GM19023 (cell line): ENCODE measurements around the gene CAPN14.

ENCODE experiments used
- ATAC-seq: cut with Tn5 transposase; IDR thresholded peaks from one replicate; pipeline ENCODE4 v1.9.1; 2021; ENCODE audit warnings: mild to moderate bottlenecking, moderate library complexity; ENCODE audit not compliant: unreplicated experiment

CAPN14 gene

DNA sequence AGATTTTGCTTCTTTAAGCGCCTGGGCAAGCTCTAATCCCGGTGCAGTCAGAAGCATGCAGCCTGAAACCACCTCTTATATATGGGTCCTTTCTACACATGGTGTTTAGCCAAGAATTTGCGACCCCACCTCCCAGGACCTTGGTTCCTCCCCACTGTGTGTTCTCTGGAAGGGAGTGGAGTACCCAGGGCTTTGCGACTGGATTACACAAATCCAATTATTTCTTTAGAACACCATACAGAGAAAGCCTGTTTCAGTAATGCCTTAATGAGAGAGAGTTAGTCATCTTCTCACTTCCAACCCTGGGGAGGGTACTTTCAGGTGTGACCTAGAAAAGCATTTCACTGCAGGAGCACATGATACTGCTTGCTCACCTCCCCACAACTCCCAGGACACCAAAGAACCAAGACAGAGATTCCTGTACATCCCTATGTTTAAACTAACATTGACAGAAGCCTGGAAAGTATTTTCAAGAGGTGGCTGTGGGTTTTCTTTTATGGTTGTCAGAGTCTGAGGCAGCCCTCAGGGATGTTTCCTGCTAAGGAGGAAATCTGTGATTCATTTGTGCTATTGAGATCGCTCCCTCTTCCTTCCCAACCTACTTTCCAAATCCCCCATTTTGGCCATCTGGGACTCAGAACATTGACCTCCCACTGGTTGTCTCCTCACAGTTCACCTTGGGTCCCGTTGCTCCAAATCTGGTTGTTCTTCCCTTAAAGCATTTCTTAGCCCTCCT is at the start of gene CAPN14:
CAPN14 (minus strand) TSS at position 51 of the 736 bp plus-strand sequence. CDS start 12,068 bp downstream, outside the sequence.
- no peak for ATAC-seq

DNA sequence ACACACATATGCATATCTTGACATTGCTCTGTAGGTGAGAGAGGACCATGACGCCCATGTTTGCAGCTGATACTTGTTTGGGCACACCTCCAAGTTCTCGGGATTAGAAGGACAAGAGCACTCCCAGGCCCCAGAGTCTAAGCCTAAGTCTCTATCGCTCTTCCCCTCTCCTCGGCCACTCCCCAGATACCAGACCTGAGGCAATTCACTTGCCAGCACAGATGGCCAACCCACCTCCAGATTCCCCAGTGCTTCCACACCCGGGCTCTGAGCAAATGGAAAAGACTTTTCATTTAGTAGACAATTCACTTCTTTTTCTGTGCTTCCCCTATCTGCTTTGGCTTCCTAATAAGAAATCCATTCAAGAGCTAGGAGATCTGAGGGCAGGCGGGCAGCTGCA is 49.5 kb upstream of the CAPN14 start:
- no peak for ATAC-seq

- ATAC-seq: no peak
Observed at GRCh38 chr2:31265234-31265633, 47.9 kb upstream of the CAPN14 start.

DNA sequence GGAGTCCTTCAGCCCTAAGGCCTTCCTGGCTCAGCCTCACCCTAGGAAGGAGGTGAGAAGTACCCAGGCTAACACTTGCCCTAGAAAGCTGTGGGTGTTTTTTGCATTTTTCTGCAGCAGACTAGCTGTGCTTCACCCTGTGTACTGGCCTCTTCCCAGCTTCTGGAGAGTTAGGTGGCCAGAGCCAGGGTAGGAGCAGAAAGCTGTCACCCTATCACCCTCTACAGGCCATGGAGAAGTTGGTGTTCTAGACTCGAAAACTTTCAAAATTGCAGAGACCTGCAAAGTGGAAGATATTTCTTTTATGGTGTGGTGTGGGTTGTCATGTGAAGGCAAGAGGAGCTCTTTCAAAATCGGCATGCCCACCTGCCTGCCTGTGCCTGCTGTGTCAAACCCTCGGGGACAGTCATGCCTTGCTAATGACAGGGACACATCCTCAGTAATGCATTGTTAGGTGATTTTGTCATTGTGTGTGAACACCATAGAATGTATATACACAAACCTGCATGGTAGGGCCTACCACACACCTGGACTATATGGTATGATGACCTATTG is 46.4 kb upstream of the CAPN14 start:
- ATAC-seq: no peak

DNA sequence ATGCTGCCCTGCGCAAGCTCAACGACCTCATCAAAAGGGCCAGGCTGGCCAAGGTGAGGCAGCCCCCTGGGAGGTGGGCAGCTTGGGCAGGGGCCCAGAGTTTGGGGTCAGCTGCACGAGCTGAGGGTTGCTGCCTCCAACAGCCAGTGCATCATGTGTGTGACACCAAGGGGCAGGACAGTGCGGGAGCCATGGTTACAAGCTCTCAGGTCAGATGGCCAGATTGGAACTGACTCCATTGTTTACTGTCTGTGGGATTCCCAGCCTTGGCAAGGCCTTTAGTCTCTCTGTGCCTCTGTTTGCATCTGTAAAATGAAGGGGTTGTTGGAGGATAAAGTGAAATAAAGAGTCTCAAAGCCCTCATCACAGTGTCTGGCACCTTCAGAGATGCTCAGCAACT is 43.6 kb upstream of the CAPN14 start:
- no peak for ATAC-seq

GRCh38 chr2:31259075-31259474 is 41.8 kb upstream of the CAPN14 start:
- no peak for ATAC-seq

- peak; percentile 38 for ATAC-seq
Observed at GRCh38 chr2:31258351-31258750, 41.0 kb upstream of the CAPN14 start.

DNA sequence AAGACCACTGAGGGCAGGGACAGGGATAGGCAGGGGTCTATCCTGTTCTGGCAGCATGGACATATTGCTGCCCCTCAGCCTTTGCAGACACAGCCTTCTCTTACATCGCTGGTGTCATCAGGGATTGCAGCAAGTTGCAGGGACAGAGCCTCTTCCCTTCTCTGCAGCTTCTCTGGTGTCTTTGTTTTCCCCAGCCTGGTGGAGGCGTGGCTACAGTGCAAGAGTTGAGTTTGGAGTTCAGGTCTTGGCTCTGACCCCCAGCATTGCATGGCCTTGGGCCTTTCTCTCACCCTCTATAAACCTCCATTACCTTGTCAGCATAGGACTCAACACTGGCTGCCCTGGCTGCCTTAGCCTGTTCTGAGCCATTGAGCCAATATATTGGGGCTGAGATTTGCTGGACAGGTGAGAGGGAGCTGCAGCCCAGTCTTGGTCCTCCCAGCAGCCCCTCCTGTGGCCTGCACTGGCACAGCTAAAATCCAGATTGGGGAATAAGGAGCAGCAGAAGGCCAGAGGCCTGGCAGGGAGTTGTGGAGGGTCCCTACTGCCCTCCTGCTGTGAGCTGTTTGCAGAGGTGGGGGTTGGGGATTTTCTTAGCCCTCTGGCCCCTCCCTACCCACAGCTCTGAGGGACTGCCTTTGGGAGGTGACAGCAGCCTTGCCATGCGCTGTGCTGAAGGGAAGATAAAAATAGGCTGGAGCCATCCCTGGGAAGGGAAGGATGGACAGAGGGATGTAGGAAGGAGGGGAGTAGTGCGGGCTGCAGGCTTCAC is 39.5 kb upstream of the CAPN14 start:
- ATAC-seq: peak; percentile 21

DNA sequence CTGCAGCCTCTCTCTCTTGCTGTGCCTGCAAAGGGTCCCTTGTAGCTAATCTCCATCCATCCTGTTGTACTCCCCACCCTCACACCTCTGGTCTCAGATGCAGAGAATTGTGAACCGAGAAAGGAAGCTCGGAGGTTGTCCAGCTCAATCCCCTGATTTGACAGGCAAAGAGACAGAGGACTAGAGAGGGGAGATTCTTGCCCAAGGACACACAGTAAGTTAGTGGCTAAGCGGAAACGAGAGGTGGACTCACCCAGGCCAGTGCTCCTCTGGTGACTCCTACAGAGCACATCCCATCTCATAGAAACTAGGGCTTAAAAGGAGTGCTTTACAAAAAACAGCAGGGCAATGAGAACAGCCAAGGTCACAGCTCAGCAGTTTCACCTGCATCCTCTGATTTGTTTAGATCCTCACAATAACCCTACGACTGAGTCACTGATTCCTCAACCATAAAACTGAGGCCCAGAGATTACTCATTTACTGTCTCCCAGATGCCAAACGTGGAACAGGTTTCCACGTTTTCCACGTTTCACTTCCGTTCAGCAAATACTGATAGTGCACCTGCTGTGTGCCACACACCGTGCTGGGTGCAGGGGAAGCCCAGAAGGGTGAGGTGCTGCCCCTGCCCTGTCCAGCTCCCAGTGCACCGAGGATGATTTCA is 38.7 kb upstream of the CAPN14 start:
- ATAC-seq: peak; percentile 53

DNA sequence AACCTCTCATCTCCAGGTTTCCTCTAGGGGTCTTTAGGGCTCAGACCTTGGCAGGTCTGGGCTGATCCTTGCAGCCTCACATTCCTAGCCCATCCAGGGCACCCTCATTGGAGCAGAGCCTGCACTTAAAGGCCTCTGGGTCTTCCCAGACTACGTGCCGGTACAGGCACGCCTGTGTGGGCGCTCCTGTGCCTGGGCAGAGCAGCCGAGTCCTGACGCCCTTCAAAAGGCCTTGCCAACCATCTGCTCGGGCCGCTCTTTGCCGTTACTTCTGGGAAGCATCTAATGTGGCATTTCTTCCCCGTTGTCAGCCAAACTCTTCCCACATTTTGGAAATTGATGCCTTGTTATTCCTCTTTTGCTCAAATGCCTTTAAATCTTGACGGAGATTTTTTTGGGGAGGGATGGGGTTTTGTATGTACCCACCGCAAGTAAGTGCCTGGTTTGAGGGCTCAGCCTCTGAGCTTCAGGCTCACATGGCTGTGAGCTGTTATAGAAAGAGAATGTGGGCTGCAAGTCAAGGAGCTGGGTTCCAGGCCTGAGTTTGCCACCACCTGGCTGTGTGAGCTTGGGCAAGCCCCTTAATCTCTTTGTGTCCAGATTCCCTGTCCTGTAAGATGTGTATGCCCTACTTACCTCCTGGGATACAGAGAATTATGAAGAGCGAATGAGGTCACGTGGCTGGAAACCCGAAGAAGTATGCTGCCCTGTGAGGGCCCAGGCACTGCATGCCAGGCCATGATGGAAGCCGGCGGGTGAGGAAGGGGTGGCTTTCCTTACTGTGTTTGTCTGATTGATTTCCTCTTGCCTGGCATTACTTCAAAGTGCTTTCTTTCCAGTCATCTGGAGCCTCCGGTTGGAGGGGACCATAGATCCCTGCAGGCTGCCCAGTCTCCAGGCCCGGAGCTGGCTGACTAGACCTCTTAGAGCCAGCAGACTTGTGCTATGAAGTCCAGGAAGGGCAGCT is 37.2 kb upstream of the CAPN14 start:
- ATAC-seq: no peak

DNA sequence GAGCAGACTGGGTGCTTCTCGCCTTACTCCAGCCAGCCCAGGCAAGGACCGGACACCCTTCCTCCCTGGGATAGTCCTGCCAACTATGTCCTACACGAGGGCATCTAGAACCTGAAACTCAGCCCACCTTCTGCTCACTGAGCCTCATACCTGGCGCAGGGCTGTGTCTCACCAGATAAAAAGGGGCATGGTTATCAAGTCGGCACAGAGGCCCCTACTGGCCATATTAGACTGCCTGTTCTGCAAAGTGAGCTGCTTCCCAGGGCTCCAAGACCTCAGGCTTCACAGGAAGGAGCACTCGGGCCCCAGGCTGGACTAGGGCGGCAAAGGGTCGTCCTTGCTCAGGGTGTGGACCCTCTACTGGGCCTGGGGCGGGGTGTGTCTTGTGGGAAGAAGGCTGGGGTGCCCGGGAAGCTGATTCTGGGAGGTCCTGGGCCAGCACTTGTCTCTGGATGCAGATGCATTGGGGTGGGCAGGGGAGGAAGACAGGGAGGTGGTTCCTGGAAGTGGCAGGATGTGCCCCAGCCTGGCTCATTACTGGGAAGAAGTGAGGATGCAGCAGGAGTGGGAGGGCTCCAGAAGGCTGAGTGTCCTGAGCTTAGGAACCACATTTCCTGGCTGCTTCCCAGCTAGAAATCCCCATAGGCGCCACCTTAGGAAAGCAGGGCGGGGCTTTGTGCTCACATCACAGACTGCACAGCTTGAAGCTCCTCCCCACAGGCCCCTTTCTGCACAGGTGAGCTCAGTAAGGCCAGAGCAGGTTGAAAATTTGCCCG is 36.2 kb upstream of the CAPN14 start:
- no peak for ATAC-seq

GRCh38 chr2:31251851-31252250 is 34.5 kb upstream of the CAPN14 start:
- ATAC-seq: no peak

DNA sequence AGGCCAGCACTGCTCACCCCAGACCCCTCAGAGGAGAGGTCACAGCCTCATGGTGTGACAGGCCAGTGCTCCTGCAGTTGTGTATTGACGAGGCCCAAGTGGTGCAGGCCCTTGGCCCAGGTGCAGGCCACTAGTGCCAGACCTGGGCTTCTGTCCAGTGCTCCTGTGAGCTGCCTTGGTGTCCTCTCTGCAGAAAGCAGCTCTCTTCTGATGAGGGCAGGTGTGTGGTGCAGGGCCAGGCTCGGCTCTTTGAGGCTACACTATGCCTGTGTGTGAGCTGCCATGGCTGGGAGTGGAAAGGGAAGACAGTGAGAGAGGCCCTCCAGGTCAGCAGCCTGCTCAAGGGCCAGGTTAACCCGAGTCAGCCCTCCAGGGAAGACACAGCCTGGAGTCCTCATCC is 33.7 kb upstream of the CAPN14 start:
- ATAC-seq: no peak

- ATAC-seq: no peak
Observed at GRCh38 chr2:31249009-31249690, 31.8 kb upstream of the CAPN14 start.

DNA sequence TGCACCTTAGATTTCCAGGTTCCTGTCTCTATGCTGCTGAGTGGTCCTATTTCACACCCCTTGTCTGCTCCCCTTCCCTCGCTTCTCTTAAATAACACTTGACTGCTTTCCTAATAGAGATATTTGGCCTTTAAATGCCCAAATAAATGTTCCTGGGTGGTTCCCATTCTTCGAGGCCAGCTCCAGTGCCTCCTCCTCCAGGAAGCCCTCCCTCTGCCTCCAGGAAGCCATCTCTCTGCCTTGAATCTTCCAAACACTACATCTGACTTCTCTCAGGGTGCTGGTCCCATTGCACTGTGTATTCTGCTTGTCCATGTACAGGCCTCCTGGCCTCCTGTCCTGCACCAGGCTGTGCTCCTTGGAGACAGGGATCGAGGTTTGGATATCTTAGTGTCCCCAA is 30.8 kb upstream of the CAPN14 start:
- no peak for ATAC-seq

DNA sequence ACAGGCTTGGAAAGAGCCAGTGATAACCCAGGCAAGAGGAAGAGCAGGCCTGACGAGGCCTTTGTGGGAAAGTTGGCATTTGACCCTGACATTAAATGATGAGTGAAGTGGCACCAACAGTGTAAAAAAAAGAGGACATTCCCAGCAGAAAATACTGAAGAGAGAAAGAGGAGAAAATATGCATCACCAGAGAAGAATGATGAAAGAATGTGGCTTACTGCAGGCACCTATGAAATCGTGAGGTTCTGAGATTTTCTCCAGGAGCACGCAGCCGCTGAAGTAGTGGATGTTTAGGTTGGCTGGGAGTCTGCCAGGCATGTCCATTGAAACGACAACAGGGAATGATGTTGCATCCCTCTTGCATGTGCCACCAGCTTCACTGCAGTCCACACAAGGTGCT is 30.4 kb upstream of the CAPN14 start:
- ATAC-seq: no peak

DNA sequence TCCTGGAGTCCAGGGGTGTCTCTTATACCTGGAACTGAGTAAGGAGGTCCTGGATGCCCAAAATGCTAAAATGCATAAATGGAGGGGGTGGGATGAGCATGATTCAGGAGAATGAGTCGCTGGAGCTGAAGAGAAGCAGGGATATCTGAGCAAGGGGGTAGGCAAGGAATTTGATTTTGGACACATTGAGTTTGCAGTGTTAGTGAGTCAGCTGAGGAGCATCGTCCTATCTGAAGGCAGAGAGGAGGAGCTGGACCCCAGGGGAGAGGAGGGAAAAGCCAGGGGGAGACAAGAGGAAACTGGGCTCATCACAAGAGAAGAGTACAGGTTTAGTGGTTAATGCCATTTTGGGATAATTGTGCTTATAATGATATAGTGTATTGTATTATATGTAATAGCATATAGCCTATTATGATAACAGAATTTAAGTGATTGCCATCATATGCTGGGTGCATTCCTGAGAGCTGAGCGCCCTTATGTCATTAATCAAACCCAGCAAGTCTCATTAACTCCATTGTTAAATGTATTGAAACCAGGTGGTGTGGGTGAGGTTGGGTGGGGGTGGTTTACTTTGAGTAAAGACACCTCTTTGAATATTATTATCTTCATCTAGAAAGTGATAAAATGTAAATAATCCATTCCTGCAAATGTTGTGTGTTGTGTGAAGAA is 29.0 kb upstream of the CAPN14 start:
- no peak for ATAC-seq

- ATAC-seq: no peak
Observed at GRCh38 chr2:31244101-31244500, 26.8 kb upstream of the CAPN14 start.

DNA sequence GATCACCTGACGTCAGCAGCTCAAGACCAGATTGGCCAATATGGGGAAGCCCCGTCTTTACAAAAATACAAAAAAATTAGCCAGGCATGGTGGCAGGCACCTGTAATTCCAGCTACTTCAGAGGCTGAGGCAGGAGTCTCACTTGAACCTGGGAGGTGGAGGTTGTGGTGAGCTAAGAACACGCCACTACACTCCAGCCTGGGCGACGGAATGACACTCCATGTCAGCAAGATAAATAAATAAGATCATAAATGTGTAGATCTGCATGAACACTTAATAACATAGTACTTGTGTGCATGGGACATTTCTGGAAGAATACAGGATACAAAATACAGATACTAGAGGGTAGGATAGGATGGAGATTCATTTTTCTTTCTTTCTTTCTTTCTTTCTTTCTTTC is 25.7 kb upstream of the CAPN14 start:
- ATAC-seq: no peak
